OCI-LY1 (cell line): ENCODE results near the gene TAF9.

Source experiments
- EZH2 ChIP-seq: fragments of 200-600 bp; sonication (generic), shearing (Covaris generic); IDR thresholded peaks from 2 replicates; pipeline ENCODE4 v1.8.0; 2017; ENCODE audit warnings: borderline replicate concordance, mixed run types, mild to moderate bottlenecking, antibody characterized with exemption, low read length, moderate library complexity, mixed read lengths
- TF ChIP-seq, protein P1 (sequence below): fragments of 200-600 bp; sonication (generic), shearing (Covaris generic); IDR thresholded peaks from 2 replicates; pipeline ENCODE4 v1.5.1; 2017; ENCODE audit warnings: mild to moderate bottlenecking, antibody characterized with exemption, low read length, moderate library complexity, mixed read lengths

DNA sequence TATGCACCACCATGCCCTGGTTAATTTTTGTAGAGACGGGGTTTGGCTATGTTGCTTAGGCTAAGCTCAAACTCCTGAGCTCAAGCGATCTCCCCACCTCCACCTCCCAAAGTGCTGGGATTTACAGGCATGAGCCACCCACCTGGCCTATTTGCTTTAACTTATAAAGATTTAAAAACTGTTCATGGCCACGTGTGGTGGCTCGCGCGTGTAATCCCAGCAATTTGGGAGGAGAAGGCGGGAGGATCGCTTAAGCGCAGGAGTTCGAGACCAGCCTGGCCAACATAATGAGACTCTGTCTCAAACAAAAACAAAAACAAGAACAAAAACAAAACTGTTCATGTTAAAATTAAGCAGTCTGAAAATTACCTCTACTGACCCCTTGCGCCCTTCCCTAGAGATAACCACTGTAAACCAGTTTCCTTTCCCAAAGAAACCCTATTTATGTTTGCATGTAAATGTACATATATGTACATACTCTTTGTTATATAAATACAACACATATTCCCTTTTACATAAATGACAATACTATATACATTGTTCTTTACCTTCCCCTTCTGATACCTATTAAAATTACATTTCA is 1.5 kb downstream of the TAF9 start:
- TF ChIP-seq, protein P1, sequence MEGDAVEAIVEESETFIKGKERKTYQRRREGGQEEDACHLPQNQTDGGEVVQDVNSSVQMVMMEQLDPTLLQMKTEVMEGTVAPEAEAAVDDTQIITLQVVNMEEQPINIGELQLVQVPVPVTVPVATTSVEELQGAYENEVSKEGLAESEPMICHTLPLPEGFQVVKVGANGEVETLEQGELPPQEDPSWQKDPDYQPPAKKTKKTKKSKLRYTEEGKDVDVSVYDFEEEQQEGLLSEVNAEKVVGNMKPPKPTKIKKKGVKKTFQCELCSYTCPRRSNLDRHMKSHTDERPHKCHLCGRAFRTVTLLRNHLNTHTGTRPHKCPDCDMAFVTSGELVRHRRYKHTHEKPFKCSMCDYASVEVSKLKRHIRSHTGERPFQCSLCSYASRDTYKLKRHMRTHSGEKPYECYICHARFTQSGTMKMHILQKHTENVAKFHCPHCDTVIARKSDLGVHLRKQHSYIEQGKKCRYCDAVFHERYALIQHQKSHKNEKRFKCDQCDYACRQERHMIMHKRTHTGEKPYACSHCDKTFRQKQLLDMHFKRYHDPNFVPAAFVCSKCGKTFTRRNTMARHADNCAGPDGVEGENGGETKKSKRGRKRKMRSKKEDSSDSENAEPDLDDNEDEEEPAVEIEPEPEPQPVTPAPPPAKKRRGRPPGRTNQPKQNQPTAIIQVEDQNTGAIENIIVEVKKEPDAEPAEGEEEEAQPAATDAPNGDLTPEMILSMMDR, result peak; percentile 45
- no peak for TF ChIP-seq EZH2
